HG03442 (cell line): ENCODE measurements around the gene MS4A18.
A peak's percentile ranks its signal among the peaks of the same experiment; 100 is the strongest.

Experiments used
- ATAC-seq: cut with Tn5 transposase; IDR thresholded peaks from one replicate; pipeline ENCODE4 v1.9.1; 2021; ENCODE audit warnings: mild to moderate bottlenecking, moderate library complexity; ENCODE audit not compliant: unreplicated experiment

The MS4A18 gene

GRCh38 chr11:60764879-60765278 is 40.4 kb downstream of the MS4A18 start:
- peak; percentile 38 for ATAC-seq

DNA sequence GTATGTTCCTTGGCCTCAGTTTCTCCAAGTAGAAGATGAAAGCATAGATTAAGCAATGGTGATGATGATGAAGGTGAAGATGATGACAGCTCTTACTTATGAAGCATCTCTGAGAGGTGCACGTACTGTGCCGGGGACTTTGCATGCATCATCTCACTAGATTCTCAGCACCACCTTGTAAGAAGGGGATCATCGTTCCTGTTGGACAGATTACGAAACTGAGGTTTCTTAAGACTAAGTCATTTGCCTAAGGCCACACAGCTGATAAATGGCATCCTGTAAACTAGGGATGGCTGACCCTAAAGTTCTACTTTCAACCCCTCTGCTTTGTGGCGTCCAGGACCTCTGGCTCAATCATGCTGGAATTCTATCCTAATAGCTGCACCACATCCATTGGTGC is 40.8 kb downstream of the MS4A18 start:
- peak; percentile 15 for ATAC-seq

- no peak for ATAC-seq
Observed at GRCh38 chr11:60766547-60766946, 42.0 kb downstream of the MS4A18 start.

- no peak for ATAC-seq
Observed at GRCh38 chr11:60767388-60767811, 42.9 kb downstream of the MS4A18 start.

DNA sequence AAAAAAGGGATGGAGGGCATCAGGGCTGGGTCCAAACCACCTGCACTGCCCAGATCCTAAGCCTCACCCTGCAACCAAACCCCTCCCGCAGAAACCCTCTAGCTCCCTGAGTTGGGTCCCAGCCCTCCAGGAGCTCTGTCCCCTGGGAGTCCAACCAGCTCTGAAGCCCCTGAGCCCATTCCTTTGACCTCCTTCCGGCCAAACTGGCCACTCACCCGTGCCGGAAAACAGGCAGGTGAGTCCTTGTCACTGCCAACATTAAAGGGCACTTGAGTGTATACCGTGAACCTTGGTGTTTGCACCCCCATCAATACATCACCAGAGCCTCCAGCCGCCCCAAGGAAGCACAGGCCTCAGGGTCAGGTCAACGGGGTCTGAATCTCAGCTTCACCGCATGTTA is 43.7 kb downstream of the MS4A18 start:
- ATAC-seq: no peak

- no peak for ATAC-seq
Observed at GRCh38 chr11:60769273-60769672, 44.8 kb downstream of the MS4A18 start.

DNA sequence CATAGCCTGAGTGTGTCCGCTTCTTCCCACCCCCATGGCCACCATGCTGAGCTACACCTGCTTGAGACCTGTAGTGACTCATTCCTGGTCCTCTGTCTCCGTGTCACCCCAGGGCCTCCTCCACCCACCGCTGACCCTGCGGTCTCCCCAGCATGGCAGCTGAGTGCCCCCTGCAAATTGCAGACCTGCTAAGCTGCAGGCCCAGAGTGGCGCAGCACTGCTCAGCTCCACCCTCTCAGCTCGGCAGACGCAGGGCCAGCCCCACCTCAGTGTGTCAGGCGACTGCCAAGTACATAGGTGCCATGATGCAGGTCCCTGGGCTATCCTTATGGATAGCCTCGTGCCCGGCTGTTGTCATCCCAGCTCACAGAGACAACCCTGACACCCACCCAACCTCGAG is 45.3 kb downstream of the MS4A18 start:
- no peak for ATAC-seq

- no peak for ATAC-seq
Observed at GRCh38 chr11:60771146-60771545, 46.6 kb downstream of the MS4A18 start.

GRCh38 chr11:60771879-60772525 is 47.5 kb downstream of the MS4A18 start:
- ATAC-seq: no peak

GRCh38 chr11:60772666-60773065 is 48.1 kb downstream of the MS4A18 start:
- no peak for ATAC-seq

DNA sequence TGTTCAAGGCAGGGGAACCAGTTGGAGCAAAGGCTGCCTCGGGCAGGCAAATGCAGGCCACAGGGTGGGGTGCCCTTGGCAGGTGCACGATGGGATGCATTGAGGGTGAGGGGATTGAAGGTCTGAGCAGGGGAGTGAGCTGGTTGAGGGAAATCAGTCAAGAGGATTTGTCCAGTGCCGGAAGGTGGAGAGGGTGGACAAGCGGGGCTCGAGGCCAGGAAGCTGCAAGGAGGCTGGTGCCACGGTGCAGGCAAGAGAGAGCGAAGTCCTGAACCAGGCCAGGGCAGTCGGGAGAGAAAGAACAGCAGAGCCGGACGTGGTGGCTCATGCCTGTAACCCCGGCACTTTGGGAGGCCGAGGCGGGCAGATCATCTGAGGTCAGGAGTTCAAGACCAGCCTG is 50.2 kb downstream of the MS4A18 start:
- ATAC-seq: no peak

DNA sequence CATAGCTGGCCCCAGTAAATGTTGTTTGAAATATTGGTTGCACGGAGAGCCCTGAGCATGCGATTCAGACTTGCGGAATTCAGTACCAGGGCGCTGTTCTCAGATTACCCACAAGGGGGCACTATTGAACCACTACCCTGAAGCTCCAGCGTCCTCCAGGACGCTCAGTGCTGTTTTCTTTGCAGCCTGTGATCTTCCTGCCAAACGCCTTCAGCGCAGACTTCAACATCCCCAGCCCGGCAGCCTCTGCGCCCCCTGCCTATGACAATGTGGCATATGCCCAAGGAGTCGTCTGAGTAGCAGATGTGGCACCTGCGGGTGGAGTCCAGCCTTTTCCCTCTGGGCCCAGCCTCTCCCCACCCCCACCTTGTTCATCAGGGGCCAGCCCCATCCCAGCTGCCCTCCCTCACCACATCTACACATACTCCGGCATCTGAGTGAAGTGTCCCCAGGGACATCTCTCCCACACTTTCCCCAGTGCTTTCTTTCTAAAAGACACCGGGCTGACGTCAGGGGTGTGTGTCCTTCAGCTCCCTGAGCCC is 51.0 kb downstream of the MS4A18 start:
- peak; percentile 67 for ATAC-seq

DNA sequence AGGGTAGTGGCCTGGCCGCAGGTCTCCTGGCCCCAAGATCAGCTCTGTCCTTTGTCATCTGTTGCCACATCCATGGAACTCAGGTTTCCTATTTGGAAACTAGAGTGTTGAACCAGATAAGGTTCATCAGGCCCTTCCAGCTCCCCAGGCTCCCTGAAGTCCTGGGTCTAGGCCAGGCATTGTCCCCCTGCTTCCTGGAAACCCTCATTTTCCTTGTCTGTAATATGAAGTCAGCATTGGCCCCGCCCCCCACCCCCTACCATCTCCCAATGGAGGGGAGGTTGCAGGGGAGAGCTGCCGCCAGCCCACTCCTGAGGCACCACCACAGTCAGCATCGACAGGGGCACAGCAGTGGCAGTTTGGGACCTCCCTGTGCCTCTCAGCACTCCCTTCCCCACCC is 51.6 kb downstream of the MS4A18 start:
- ATAC-seq: no peak

- no peak for ATAC-seq
Observed at GRCh38 chr11:60777106-60777505, 52.6 kb downstream of the MS4A18 start.

- ATAC-seq: no peak
Observed at GRCh38 chr11:60777572-60777971, 53.1 kb downstream of the MS4A18 start.

DNA sequence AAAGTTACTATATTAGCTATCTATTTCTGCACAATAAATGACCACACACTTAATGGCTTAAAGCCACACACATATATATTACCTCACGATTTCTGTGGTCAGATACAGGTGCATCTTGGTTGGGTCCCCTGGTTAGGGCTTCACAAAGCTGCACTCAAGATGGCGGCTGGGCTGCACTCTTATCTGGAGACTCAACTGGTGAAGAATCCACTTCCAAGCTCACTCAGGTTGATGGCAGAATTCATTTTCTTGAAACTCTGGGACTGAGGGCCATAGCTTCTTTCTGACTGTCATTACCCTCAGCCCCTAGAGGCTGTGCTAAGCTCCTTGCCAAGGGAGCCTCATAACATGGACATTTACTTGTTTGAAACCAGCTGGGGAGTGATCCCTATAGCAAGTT is 55.5 kb downstream of the MS4A18 start:
- no peak for ATAC-seq

- no peak for ATAC-seq
Observed at GRCh38 chr11:60780774-60781173, 56.3 kb downstream of the MS4A18 start.

DNA sequence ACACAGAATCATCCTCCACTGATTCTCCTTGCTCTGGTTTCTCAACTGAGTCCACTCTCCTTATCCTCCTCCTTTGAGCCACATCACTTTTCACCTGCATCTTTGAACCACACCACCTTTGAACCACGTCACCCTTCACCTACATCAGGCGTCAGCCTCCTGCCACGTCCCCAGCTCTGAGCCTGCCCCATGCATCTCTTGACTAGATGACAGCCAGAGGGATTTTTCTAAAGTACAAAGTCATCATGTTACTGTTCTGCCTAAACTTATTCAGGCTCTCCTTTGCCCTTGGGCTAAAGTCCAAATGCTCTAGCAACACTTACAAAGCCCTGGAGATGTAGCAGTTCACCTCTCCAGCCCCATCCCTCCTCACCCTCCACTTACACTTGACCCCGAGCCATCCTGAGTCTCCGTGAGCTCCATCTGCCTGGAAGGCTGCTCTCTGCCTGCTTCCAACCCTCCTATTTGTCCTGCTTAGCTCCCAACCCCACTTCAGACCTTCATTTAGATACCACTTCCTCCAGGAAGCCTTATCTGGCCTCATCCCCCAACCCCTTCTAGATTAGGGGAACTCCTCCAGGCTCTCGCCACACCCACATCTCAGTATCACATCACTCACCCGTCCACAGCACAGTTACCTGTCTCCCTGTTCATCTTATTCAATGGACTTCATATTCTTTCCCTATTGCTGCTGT is 56.9 kb downstream of the MS4A18 start:
- no peak for ATAC-seq

GRCh38 chr11:60781981-60782316 is 57.4 kb downstream of the MS4A18 start:
- ATAC-seq: no peak

DNA sequence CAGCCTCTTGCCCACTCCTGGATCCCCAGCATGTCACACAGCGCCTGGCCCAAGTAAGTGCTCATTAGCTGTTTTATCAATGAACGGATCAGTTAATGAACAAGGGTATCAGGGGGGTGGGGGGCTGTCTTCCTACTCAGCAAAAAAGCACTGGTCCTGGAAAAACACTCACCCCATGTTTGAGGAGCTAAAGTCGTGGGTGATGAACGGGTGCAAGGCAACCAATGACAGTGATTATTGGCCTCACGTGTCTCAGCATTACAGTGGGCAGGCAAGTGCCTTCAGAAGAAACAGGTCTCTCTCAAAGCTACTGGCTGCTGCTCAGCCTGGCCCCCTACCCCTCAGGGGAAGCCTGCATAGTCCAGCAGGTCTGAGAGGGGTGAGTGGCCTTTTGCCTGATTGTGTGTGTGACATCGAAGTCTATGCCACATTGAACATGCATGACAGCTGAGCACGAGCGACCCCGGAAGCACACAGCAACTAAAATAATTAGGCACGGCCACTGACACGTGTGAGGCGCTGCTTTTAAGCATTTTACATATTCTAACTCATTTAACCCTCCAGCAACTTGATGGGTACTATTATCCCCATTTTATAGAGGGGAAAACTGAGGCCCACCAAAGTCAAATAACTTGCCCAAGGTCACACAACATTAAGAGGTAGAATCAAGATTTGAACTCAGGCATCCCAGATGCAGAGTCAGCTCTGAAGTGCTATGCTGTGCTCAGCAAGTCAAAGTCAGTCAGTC is 58.0 kb downstream of the MS4A18 start:
- ATAC-seq: no peak

GRCh38 chr11:60783141-60783484 is 58.6 kb downstream of the MS4A18 start:
- ATAC-seq: no peak

GRCh38 chr11:60783911-60784310 is 59.4 kb downstream of the MS4A18 start:
- ATAC-seq: no peak
